Heart left ventricle (tissue), 16 donors: ENCODE measurements around the gene SYT9. TPM values are rescaled to one million over a fixed set of nuclear protein-coding genes. Genes with fewer than 3 reads are reported as not detected.

Experiments used
- ATAC-seq, 4 donors: fragments of 200-7000 bp; cut with Tn5 transposase; one replicate each; pipeline ENCODE4 v1.9.1; 2020 to 2022; ENCODE audit warnings: moderate library complexity in 4 of 4, mild to moderate bottlenecking in 3 of 4, moderate number of reproducible peaks in 1 of 4
- DNase-seq, 5 donors: peaks; one replicate each; pipeline ENCODE4 v3.0.0-alpha.2; 2020
- H3K27ac ChIP-seq, 12 donors: fragments of 200-600 bp; sonication (generic) in 4 of 12; one replicate each; pipeline versions ENCODE4 v1.5.0 to v1.8.0; 2016 to 2022; ENCODE audit warnings: mild to moderate bottlenecking in 2 of 12
- H3K27me3 ChIP-seq, 9 donors: fragments of 200-600 bp; sonication (generic) in 2 of 9; one replicate each; pipeline versions ENCODE4 v1.5.1 to v1.8.0; 2016 to 2022; ENCODE audit warnings: mild to moderate bottlenecking in 3 of 9
- H3K36me3 ChIP-seq, 9 donors: fragments of 200-600 bp; sonication (generic) in 2 of 9; one replicate each; pipeline versions ENCODE4 v1.5.0 to v1.8.0; 2018 to 2022; ENCODE audit warnings: mild to moderate bottlenecking in 2 of 9
- H3K4me1 ChIP-seq, 12 donors: fragments of 200-600 bp; sonication (generic) in 4 of 12; one replicate each; pipeline versions ENCODE4 v1.5.0 to v1.8.0; 2016 to 2022; ENCODE audit warnings: mild to moderate bottlenecking in 3 of 12
- H3K4me3 ChIP-seq, 12 donors: fragments of 200-600 bp; sonication (generic) in 4 of 12; one replicate each; pipeline versions ENCODE4 v1.5.0 to v1.8.0; 2017 to 2022; ENCODE audit warnings: mild to moderate bottlenecking in 9 of 12, moderate library complexity in 4 of 12
- H3K9me3 ChIP-seq, 12 donors: fragments of 200-600 bp; sonication (generic) in 4 of 12; one replicate each; pipeline versions ENCODE4 v1.5.0 to v1.8.0; 2016 to 2022; ENCODE audit warnings: mild to moderate bottlenecking in 1 of 12
- CTCF ChIP-seq, 12 donors: fragments of 200-600 bp; sonication (generic) in 4 of 12; IDR thresholded peaks; one replicate each; pipeline versions ENCODE4 v1.5.0 to v1.8.0; 2018 to 2022; ENCODE audit warnings: antibody characterized with exemption in 12 of 12, mild to moderate bottlenecking in 5 of 12
- POLR2A ChIP-seq, 2 donors: fragments of 450-650 bp; IDR thresholded peaks; one replicate each; pipeline ENCODE4 v1.6.1; 2017; ENCODE audit warnings: antibody characterized with exemption in 2 of 2, mild to moderate bottlenecking in 2 of 2, moderate library complexity in 2 of 2
- WGBS, 4 donors: extraction: QIAGEN DNeasy Blood & Tissue Kit in 2 of 4; methylation state at CpG; one replicate each; pipeline versions ENCODE4 v1.1.5 to v1.1.7; 2013 to 2018; 5-methylcytosine and 5-hydroxymethylcytosine counted together
- intact Hi-C, 10 donors: fragments of 100-400 bp; cut with DNase I; formaldehyde crosslinking; loops; one replicate each; pipeline versions ENCODE4 v1.11.1 to v1.14.2; 2022
- polyA plus RNA-seq, 2 donors: library from polyadenylated mRNA; stranded (reverse); fragments of 200-250 nt; gene quantifications; one replicate each; pipeline ENCODE4 v1.2.3, GENCODE V29; 2013
- total RNA-seq, 9 donors: library from RNA; depleted of rRNA in 2 of 9; stranded (reverse); fragments of >200 nt in 2 of 9; fragmentation: NEBNext Ultra II Directional in 3 of 9; extraction: Animal tissue kit (Norgen Biotek cat#: 25700) in 3 of 9; gene quantifications; one replicate each; pipeline versions ENCODE4 v1.1.0 to v1.2.4, GENCODE V29; 2016 to 2023
- donor health status: ischemic (EF 13 %, LVEDD 7.1; RV severe dilation, severe dysfunction).
- donor health status: healthy with polysubstance abuse.
- donor health status: DM: no; HTN: yes; CAD: no.
- donor health status: DM: no; HTN: no; CAD: no.
- donor health status: ischemic (EF 25% LVEDD 6.9; RV normal size, moderate dysfunction).
- donor health status: ischemic (EF 25% LVEDD 5.7; RV mildly dilated, moderate dysfunction).
- donor health status: healthy.
- donor health status: DM: yes; HTN: yes; CAD: no.
- donor health status: ischemic (EF 35%, LVEDD 5.7; RV mildly dilated, moderate dysfunction).
- donor health status: nonischemic (EF 11% LVEDD 7.7; RV severe dilation, severe dysfunction).
- donor health status: DM: yes; HTN: yes; CAD: no.
- donor health status: PGD.
- donor health status: ischemic (EF 29% LVEDD 5.4; RV normal size, mild dysfunction).
- donor health status: nonischemic (EF 23%, LVEDD 6.1; RV moderate dilation, normal function).

Gene SYT9
- total and polyA plus RNA-seq, 11 donors = 0.04 to 1.4 (median 0.27) TPM; not detected in 2

GRCh38 chr11:7449841-7450214 is 198.1 kb downstream of the SYT9 start:
- no peaks in the 10 kb centered on the region for H3K36me3 ChIP-seq
- H3K9me3 ChIP-seq = no peaks in the 10 kb centered on the region
- DNase-seq = no peak
- TF ChIP-seq CTCF (IDR thresholded peaks at IDR 0.05) = no peak
- no peak for TF ChIP-seq POLR2A (IDR thresholded peaks at IDR 0.05)
- H3K27ac ChIP-seq = no peak overlapping the region
- ATAC-seq = no peak
- no peak overlapping the region for H3K4me3 ChIP-seq
- peaks cover 0 to 4% (median 1%) of the 10 kb centered on the region in 12 donors for H3K4me1 ChIP-seq
- WGBS, 4 donors = 79 to 90% (median 85%) methylated on average over 4 of the region's 4 CpGs
- intact Hi-C loops = loop anchor here in 3 of 10 donors (10.0 kb wide), 3 partner anchors 95 to 355 kb away; no protein-coding TSS in a partner anchor
- peaks cover 0 to 2% (median 0%) of the 10 kb centered on the region in 9 donors for H3K27me3 ChIP-seq

GRCh38 chr11:7450836-7451235 is 199.1 kb downstream of the SYT9 start:
- intact Hi-C loops = no loop called here
- no peaks in the 10 kb centered on the region for H3K36me3 ChIP-seq
- 72 to 80% (median 77%) methylated on average over 3 of the region's 3 CpGs for WGBS, 4 donors

GRCh38 chr11:7451520-7451919 is 199.8 kb downstream of the SYT9 start:
- H3K36me3 ChIP-seq = no peaks in the 10 kb centered on the region
- H3K27ac ChIP-seq = no peak overlapping the region
- TF ChIP-seq POLR2A (IDR thresholded peaks at IDR 0.05) = no peak
- no peak for TF ChIP-seq CTCF (IDR thresholded peaks at IDR 0.05)
- H3K27me3 ChIP-seq = no peaks in the 10 kb centered on the region
- H3K4me3 ChIP-seq = no peak overlapping the region
- no peaks in the 10 kb centered on the region for H3K9me3 ChIP-seq
- intact Hi-C loops = no loop called here
- H3K4me1 ChIP-seq = peaks cover 0 to 4% (median 0%) of the 10 kb centered on the region in 12 donors
- DNase-seq (no peak), ATAC-seq (no peak)
- 79 to 83% (median 81%) methylated on average over 3 of the region's 3 CpGs for WGBS, 4 donors

More at GRCh38 chr11:7450836-7451235, 199.1 kb downstream of the SYT9 start:
- Histone ChIP-seq H3K4me3 (no peak overlapping the region), H3K27me3 (no peaks in the 10 kb centered on the region), H3K9me3 (no peaks in the 10 kb centered on the region), H3K27ac (no peak overlapping the region), H3K4me1 (peaks cover 0 to 4% (median 0%) of the 10 kb centered on the region in 12 donors)
- ATAC-seq (no peak), DNase-seq (no peak)
- TF ChIP-seq POLR2A (IDR thresholded peaks at IDR 0.05) (no peak), CTCF (IDR thresholded peaks at IDR 0.05) (no peak)

GRCh38 chr11:7451952-7452494 is 200.3 kb downstream of the SYT9 start:
- TF ChIP-seq CTCF (IDR thresholded peaks at IDR 0.05) = no peak
- no peak for TF ChIP-seq POLR2A (IDR thresholded peaks at IDR 0.05)
- ATAC-seq (no peak), DNase-seq (no peak)
- WGBS, 4 donors = 63 to 71% (median 69%) methylated on average over 1 of the region's 1 CpG
- Histone ChIP-seq H3K27me3 (no peaks in the 10 kb centered on the region), H3K4me3 (no peak overlapping the region), H3K4me1 (peaks cover 0 to 4% (median 0%) of the 10 kb centered on the region in 12 donors), H3K27ac (no peak overlapping the region), H3K9me3 (no peaks in the 10 kb centered on the region), H3K36me3 (no peaks in the 10 kb centered on the region)
- intact Hi-C loops = no loop called here
